K562 (cell line): ENCODE results near the gene GJC2. TPM values are rescaled to one million over a fixed set of nuclear protein-coding genes. Genes with fewer than 3 reads are reported as not detected.

Experiments used
- ATF7 ChIP-seq: fragments of 450-650 bp; IDR thresholded peaks from 2 replicates; pipeline ENCODE4 v1.7.1; 2014; ENCODE audit warnings: mild to moderate bottlenecking, moderate library complexity
- LEF1 ChIP-seq: fragments of 450-650 bp; IDR thresholded peaks from 2 replicates; pipeline ENCODE4 v1.6.1; 2016; ENCODE audit warnings: mild to moderate bottlenecking
- MEF2D ChIP-seq: conservative IDR thresholded peaks from 2 replicates; pipeline ENCODE4 v1.6.1; 2016; ENCODE audit warnings: low read depth, missing genetic modification characterization, missing compliant biosample characterization
- RBM25 ChIP-seq: fragments of 200-400 bp; formaldehyde crosslinking; IDR thresholded peaks from 2 replicates; pipeline ENCODE4 v1.6.1; 2018; ENCODE audit warnings: low read length, low read depth, moderate library complexity; ENCODE audit not compliant: severe bottlenecking
- SMAD2 ChIP-seq: fragments of 150-350 bp; IDR thresholded peaks from 2 replicates; pipeline ENCODE4 v1.6.1; 2014; ENCODE audit warnings: low read depth, mild to moderate bottlenecking, low read length
- ZNF133 ChIP-seq: fragments of 250-450 bp; sonication (Bioruptor Pico); IDR thresholded peaks from 2 replicates; pipeline ENCODE4 v1.4.0; 2020; ENCODE audit warnings: mild to moderate bottlenecking
- ZNF23 ChIP-seq: fragments of 250-450 bp; sonication (Bioruptor Pico); IDR thresholded peaks from 2 replicates; pipeline ENCODE4 v1.4.0; 2020; ENCODE audit warnings: mild to moderate bottlenecking
- ZNF239 ChIP-seq: fragments of 250-450 bp; sonication (Bioruptor Pico); IDR thresholded peaks from 2 replicates; pipeline ENCODE4 v1.4.0; 2020; ENCODE audit warnings: mild to moderate bottlenecking
- ZNF253 ChIP-seq: fragments of 250-450 bp; sonication (Bioruptor Pico); conservative IDR thresholded peaks from 2 replicates; pipeline ENCODE4 v1.6.1; 2021; ENCODE audit warnings: mild to moderate bottlenecking
- ZNF780A ChIP-seq: fragments of 250-450 bp; sonication (Bioruptor Pico); IDR thresholded peaks from 2 replicates; pipeline ENCODE4 v1.5.0; 2021; ENCODE audit warnings: mild to moderate bottlenecking
- ZNF79 ChIP-seq: fragments of 250-450 bp; sonication (Bioruptor Pico); IDR thresholded peaks from 2 replicates; pipeline ENCODE4 v1.4.0; 2020; ENCODE audit warnings: low read depth, mild to moderate bottlenecking, moderate library complexity
- polyA plus RNA-seq, 8 experiments: library from polyadenylated mRNA; depleted of rRNA in 4 of 8; stranded (reverse) in 5 of 8; unstranded in 3 of 8; fragments of >200 nt; fragmentation: Nextera tagmentation in 2 of 8; fragmentation: Illumina TruSeq in 1 of 8; extraction: Ambion mirVana in 2 of 8; extraction: Trizol in 1 of 8; gene quantifications; 2 replicates each; pipeline versions ENCODE4 v1.2.1 to v1.2.3, GENCODE V29; 2011 to 2014; ENCODE audit warnings: inconsistent platforms in 1 of 8, missing spikeins in 1 of 8
- total RNA-seq, 7 experiments: library from RNA; depleted of rRNA in 6 of 7; stranded (reverse); fragments of >200 nt in 6 of 7; fragmentation: Illumina TruSeq in 2 of 7; extraction: Trizol in 2 of 7; gene quantifications; 2 replicates each; pipeline versions ENCODE4 v1.2.1 to v1.2.3, GENCODE V29; 2011 to 2021; ENCODE audit warnings: low replicate concordance in 1 of 7
- TF ChIP-seq, protein P1 (sequence below): fragments of 450-650 bp; IDR thresholded peaks from 2 replicates; pipeline ENCODE4 v1.6.1; 2016; ENCODE audit warnings: mild to moderate bottlenecking
- TF ChIP-seq, protein P2 (sequence below): fragments of 450-650 bp; IDR thresholded peaks from 2 replicates; pipeline ENCODE4 v1.6.1; 2016; ENCODE audit warnings: low read depth
- TF ChIP-seq, protein P3 (sequence below): fragments of 250-450 bp; sonication (Bioruptor Pico); IDR thresholded peaks from 2 replicates; pipeline ENCODE4 v1.5.0; 2021
- TF ChIP-seq, protein P4 (sequence below): fragments of 450-650 bp; formaldehyde crosslinking; IDR thresholded peaks from 2 replicates; pipeline ENCODE4 v1.4.0; 2020; ENCODE audit warnings: mild to moderate bottlenecking

Gene GJC2
- total and polyA plus RNA-seq, 9 of the 15 experiments (the other 6 are each of a cell fraction or from before 2014, with no cell fraction given), result 0.03 to 0.62 (median 0.11) TPM; not detected in 2

DNA sequence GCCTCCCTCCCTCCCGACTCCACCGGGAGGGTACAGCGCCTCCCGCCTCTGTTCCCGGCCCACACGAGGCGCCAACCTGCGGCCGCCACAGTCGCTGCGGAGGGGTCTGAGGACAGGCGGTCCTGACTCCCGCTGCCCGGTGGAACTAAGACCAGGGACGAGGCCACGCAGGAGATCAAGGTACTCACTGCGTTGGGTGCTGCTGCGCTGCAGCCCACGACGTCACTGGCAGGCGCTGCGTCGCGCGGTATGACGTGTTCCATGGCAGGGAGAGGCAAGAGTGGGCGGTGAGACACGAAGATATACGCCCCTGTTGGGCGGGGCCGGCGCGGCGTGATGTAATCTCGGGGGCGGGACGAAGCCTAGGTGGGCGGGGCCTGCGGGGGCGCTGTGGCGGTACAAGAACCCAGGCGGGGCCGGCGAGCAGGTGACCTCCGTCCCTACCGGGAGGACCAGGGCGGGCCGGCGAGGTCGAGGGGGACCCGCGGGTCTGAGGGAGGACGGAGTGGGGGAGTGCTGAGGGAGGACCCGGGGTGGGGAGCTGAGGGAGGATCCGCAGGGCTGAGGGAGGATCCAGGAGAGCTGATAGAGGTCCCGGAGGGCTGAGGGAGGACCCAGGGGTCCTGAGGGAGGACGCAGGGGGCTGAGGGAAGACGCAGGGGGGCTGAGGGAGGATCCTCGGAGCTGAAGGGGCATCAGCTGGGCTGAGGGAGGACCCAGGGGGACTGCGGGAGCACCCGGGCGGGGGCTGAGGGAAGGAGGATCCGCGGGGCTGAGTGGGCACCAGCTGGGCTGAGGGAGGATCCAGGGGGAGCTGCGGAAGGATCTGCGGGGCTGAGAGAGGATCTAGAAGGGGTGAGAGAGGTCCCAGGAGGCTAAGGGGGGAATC lies 40.4 kb upstream of the GJC2 start, which contains the start of gene MRPL55 (continued):
- TF ChIP-seq ZNF79 (CRISPR knock-in tag) (no peak), MEF2D (no peak), ZNF239 (no peak), ZNF23 (CRISPR knock-in tag) (no peak), ATF7 (peak; percentile 97), LEF1 (no peak), ZNF253 (CRISPR knock-in tag) (no peak), ZNF780A (no peak), ZNF133 (CRISPR knock-in tag) (peak; percentile 31; the same call in 1 of the 2 replicates), RBM25 (no peak), SMAD2 (no peak)
- TF ChIP-seq, protein P1, sequence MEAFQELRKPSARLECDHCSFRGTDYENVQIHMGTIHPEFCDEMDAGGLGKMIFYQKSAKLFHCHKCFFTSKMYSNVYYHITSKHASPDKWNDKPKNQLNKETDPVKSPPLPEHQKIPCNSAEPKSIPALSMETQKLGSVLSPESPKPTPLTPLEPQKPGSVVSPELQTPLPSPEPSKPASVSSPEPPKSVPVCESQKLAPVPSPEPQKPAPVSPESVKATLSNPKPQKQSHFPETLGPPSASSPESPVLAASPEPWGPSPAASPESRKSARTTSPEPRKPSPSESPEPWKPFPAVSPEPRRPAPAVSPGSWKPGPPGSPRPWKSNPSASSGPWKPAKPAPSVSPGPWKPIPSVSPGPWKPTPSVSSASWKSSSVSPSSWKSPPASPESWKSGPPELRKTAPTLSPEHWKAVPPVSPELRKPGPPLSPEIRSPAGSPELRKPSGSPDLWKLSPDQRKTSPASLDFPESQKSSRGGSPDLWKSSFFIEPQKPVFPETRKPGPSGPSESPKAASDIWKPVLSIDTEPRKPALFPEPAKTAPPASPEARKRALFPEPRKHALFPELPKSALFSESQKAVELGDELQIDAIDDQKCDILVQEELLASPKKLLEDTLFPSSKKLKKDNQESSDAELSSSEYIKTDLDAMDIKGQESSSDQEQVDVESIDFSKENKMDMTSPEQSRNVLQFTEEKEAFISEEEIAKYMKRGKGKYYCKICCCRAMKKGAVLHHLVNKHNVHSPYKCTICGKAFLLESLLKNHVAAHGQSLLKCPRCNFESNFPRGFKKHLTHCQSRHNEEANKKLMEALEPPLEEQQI, result no peak
- TF ChIP-seq, protein P2, sequence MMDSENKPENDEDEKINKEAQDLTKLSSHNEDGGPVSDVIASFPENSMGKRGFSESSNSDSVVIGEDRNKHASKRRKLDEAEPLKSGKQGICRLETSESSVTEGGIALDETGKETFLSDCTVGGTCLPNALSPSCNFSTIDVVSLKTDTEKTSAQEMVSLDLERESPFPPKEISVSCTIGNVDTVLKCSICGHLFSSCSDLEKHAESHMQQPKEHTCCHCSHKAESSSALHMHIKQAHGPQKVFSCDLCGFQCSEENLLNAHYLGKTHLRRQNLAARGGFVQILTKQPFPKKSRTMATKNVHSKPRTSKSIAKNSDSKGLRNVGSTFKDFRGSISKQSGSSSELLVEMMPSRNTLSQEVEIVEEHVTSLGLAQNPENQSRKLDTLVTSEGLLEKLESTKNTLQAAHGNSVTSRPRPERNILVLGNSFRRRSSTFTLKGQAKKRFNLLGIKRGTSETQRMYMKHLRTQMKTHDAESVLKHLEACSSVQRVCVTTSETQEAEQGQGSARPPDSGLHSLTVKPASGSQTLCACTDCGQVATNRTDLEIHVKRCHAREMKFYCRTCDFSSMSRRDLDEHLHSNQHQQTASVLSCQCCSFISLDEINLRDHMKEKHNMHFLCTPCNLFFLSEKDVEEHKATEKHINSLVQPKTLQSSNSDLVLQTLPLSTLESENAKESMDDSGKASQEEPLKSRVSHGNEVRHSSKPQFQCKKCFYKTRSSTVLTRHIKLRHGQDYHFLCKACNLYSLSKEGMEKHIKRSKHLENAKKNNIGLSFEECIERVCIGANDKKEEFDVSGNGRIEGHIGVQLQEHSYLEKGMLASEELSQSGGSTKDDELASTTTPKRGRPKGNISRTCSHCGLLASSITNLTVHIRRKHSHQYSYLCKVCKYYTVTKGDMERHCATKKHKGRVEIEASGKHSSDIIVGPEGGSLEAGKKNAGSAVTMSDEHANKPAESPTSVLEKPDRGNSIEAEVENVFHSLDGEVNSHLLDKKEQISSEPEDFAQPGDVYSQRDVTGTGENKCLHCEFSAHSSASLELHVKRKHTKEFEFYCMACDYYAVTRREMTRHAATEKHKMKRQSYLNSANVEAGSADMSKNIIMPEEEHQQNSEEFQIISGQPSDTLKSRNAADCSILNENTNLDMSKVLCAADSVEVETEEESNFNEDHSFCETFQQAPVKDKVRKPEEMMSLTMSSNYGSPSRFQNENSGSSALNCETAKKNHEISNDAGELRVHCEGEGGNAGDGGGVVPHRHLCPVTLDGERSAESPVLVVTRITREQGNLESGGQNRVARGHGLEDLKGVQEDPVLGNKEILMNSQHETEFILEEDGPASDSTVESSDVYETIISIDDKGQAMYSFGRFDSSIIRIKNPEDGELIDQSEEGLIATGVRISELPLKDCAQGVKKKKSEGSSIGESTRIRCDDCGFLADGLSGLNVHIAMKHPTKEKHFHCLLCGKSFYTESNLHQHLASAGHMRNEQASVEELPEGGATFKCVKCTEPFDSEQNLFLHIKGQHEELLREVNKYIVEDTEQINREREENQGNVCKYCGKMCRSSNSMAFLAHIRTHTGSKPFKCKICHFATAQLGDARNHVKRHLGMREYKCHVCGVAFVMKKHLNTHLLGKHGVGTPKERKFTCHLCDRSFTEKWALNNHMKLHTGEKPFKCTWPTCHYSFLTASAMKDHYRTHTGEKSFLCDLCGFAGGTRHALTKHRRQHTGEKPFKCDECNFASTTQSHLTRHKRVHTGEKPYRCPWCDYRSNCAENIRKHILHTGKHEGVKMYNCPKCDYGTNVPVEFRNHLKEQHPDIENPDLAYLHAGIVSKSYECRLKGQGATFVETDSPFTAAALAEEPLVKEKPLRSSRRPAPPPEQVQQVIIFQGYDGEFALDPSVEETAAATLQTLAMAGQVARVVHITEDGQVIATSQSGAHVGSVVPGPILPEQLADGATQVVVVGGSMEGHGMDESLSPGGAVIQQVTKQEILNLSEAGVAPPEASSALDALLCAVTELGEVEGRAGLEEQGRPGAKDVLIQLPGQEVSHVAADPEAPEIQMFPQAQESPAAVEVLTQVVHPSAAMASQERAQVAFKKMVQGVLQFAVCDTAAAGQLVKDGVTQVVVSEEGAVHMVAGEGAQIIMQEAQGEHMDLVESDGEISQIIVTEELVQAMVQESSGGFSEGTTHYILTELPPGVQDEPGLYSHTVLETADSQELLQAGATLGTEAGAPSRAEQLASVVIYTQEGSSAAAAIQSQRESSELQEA, result no peak
- TF ChIP-seq, protein P3, sequence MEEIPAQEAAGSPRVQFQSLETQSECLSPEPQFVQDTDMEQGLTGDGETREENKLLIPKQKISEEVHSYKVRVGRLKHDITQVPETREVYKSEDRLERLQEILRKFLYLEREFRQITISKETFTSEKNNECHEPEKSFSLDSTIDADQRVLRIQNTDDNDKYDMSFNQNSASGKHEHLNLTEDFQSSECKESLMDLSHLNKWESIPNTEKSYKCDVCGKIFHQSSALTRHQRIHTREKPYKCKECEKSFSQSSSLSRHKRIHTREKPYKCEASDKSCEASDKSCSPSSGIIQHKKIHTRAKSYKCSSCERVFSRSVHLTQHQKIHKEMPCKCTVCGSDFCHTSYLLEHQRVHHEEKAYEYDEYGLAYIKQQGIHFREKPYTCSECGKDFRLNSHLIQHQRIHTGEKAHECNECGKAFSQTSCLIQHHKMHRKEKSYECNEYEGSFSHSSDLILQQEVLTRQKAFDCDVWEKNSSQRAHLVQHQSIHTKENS (CRISPR knock-in tag), result no peak
- TF ChIP-seq, protein P4, sequence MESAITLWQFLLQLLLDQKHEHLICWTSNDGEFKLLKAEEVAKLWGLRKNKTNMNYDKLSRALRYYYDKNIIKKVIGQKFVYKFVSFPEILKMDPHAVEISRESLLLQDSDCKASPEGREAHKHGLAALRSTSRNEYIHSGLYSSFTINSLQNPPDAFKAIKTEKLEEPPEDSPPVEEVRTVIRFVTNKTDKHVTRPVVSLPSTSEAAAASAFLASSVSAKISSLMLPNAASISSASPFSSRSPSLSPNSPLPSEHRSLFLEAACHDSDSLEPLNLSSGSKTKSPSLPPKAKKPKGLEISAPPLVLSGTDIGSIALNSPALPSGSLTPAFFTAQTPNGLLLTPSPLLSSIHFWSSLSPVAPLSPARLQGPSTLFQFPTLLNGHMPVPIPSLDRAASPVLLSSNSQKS (CRISPR knock-in tag), result no peak
